Muscle layer of colon (tissue), 2 donors: Measurements from ENCODE around the gene TBC1D16.
"Not testable (repeated sequence)": the region's sequence is repeated elsewhere in the genome, so short reads cannot be mapped to it uniquely, and the experiment has no call there.

Experiments used
- H3K27ac ChIP-seq: one replicate; pipeline ENCODE4 v1.7.0; 2013; ENCODE audit warnings: low read depth, mild to moderate bottlenecking, low read length, moderate library complexity
- H3K27me3 ChIP-seq, 2 donors: one replicate each; pipeline ENCODE4 v1.7.0; 2013; ENCODE audit warnings: low read length in 2 of 2, mild to moderate bottlenecking in 2 of 2; ENCODE audit not compliant: insufficient read depth in 2 of 2, control insufficient read depth in 1 of 2
- H3K36me3 ChIP-seq: one replicate; pipeline ENCODE4 v1.7.0; 2013; ENCODE audit warnings: mild to moderate bottlenecking, low read length; ENCODE audit not compliant: insufficient read depth
- H3K4me1 ChIP-seq: one replicate; pipeline ENCODE4 v1.7.0; 2013; ENCODE audit warnings: mild to moderate bottlenecking, low read length; ENCODE audit not compliant: insufficient read depth
- H3K4me3 ChIP-seq, 2 donors: one replicate each; pipeline ENCODE4 v1.7.0; 2013; ENCODE audit warnings: low read length in 2 of 2, low read depth in 1 of 2, mild to moderate bottlenecking in 1 of 2, moderate library complexity in 1 of 2
- H3K9ac ChIP-seq: one replicate; pipeline ENCODE4 v1.7.0; 2013; ENCODE audit warnings: low read length
- H3K9me3 ChIP-seq: one replicate; pipeline ENCODE4 v1.7.0; 2013; ENCODE audit warnings: mild to moderate bottlenecking, low read length
- donor health status: abdominal sarcoma.
- donor health status: Adenocarcinoma of cecum.

The TBC1D16 gene

DNA sequence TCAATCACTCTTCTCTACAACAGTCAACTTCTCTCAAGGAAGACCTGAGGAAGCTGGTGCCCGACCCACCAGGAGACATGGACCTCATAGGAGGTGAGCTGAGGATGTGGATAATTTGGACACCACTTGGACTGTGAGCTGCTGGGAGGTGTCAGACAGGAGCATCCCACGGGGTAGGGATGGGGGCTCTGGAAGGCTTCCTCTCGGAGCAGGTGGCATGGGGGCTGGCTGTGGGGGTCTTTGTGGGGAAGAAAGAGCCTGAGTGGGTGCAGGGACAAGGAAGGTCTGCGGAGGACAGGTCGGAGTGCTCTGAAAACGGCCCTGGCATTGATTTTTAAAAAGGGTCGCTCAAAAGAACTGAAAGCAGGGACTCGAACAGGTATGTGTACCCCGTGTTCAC, 64.0 kb downstream of the TBC1D16 start:
- Histone ChIP-seq H3K27ac (no peak overlapping the region), H3K36me3 (no peaks in the 10 kb centered on the region), H3K9me3 (no peaks in the 10 kb centered on the region), H3K4me1 (no peaks in the 10 kb centered on the region), H3K27me3 (no peaks in the 10 kb centered on the region), H3K9ac (no peak overlapping the region), H3K4me3 (no peak overlapping the region)

- H3K36me3 ChIP-seq: no peaks in the 10 kb centered on the region
- no peak overlapping the region for H3K4me3 ChIP-seq
- H3K9ac ChIP-seq: no peak overlapping the region
- no peaks in the 10 kb centered on the region for H3K9me3 ChIP-seq
- H3K27ac ChIP-seq: no peak overlapping the region
- no peaks in the 10 kb centered on the region for H3K4me1 ChIP-seq
- no peaks in the 10 kb centered on the region for H3K27me3 ChIP-seq
These were observed 65.0 kb downstream of the TBC1D16 start for GRCh38 chr17:79970576-79971068.

DNA sequence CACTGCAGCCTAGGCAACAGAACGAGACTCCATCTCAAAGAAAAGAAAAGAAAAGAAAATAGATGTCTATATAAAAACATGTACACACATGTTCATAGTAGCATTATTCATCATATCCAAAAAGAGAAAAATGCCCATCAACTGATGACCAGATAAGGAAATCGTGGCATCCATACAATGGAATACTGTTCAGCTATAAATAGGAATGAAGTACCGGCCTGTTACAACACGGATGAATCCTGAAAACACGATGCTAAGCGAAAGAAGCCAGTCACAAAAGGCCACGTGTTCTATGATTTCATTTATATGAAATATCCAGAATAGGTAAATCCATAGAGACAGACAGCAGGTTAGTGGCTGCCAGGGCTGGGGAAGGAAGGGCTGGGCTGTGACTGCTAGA, 65.8 kb downstream of the TBC1D16 start:
- no peaks in the 10 kb centered on the region for H3K9me3 ChIP-seq
- H3K9ac ChIP-seq: no peak overlapping the region
- H3K4me1 ChIP-seq: no peaks in the 10 kb centered on the region
- no peak overlapping the region for H3K27ac ChIP-seq
- H3K36me3 ChIP-seq: no peaks in the 10 kb centered on the region
- H3K4me3 ChIP-seq: no peak overlapping the region
- no peaks in the 10 kb centered on the region for H3K27me3 ChIP-seq

DNA sequence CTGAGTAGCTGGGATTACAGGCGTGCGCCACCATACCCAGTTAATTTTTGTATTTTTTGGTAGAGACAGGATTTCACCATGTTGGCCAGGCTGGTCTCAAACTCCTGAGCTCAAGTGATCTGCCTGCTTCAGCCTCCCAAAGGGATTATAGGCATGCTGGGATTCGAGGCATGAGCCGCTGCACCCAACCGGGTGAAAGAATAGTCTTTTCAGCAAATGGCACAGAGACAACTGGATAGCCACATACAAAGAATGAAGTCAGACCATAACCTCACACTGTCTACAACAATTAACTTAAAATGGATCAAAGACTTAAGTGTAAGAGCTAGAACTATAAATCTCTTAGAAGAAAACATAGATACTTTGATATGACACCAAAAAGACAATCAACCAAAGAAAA, 67.6 kb downstream of the TBC1D16 start:
- no peaks in the 10 kb centered on the region for H3K27me3 ChIP-seq
- H3K9me3 ChIP-seq: no peaks in the 10 kb centered on the region
- H3K4me3 ChIP-seq: no peak overlapping the region
- no peak overlapping the region for H3K27ac ChIP-seq
- H3K36me3 ChIP-seq: no peaks in the 10 kb centered on the region
- H3K4me1 ChIP-seq: no peaks in the 10 kb centered on the region
- H3K9ac ChIP-seq: no peak overlapping the region

GRCh38 chr17:79966681-79967080, 69.0 kb downstream of the TBC1D16 start:
- Histone ChIP-seq H3K4me1 (no peaks in the 10 kb centered on the region), H3K27ac (no peak overlapping the region), H3K9ac (no peak overlapping the region), H3K36me3 (no peaks in the 10 kb centered on the region), H3K9me3 (no peaks in the 10 kb centered on the region), H3K4me3 (no peak overlapping the region), H3K27me3 (no peaks in the 10 kb centered on the region)

DNA sequence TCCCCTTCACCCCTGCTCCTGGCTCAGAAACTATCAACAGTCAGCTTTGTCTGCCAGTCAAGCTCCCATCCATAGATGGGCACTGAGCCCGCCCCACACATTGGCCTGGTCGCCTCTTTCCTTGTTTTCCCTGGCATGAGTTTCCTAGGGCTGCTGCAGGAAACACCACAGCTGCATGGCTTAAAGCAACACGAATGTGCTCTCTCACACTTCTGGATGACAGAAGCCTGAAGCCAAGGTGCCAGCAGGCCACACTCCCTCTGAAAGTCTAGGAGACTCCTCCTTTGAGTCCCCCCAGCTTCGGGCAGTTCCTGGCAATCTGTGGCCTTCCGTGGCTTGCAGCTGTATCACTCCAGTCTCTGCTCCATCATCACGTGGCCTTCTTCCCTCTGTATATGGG, 69.9 kb downstream of the TBC1D16 start:
- no peak overlapping the region for H3K27ac ChIP-seq
- H3K36me3 ChIP-seq: no peaks in the 10 kb centered on the region
- no peaks in the 10 kb centered on the region for H3K4me1 ChIP-seq
- no peak overlapping the region for H3K9ac ChIP-seq
- H3K9me3 ChIP-seq: no peaks in the 10 kb centered on the region
- H3K4me3 ChIP-seq: no peak overlapping the region
- no peaks in the 10 kb centered on the region for H3K27me3 ChIP-seq

- not testable (repeated sequence) for H3K27me3 ChIP-seq, H3K4me3 ChIP-seq, H3K9ac ChIP-seq, H3K9me3 ChIP-seq, H3K27ac ChIP-seq, H3K36me3 ChIP-seq, H3K4me1 ChIP-seq
These were observed 73.2 kb downstream of the TBC1D16 start for GRCh38 chr17:79962467-79962866.

DNA sequence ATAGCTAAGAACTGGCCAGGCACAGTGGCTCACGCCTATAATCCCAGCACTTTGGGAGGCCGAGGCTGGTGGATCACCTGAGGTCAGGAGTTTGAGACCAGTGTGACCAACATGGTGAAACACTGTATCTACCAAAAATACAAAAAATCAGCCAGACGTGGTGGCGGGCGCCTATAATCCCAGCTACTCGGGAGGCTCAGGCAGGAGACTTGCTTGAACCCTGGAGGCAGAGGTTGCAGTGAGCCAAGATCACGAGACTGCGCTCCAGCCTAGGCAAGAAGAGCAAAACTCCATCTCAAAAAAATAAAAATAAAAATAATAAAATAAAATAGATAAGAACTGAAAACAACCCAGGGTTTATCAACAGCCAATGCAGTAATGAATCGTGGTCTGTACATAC, 74.1 kb downstream of the TBC1D16 start:
- H3K4me3 ChIP-seq, H3K9ac ChIP-seq, H3K27ac ChIP-seq, H3K4me1 ChIP-seq, H3K9me3 ChIP-seq, H3K27me3 ChIP-seq, H3K36me3 ChIP-seq: not testable (repeated sequence)

- Histone ChIP-seq H3K4me1 (no peaks in the 10 kb centered on the region), H3K9ac (no peak overlapping the region), H3K27ac (no peak overlapping the region), H3K9me3 (no peaks in the 10 kb centered on the region), H3K36me3 (no peaks in the 10 kb centered on the region), H3K27me3 (no peaks in the 10 kb centered on the region), H3K4me3 (no peak overlapping the region)
These were observed 74.7 kb downstream of the TBC1D16 start for GRCh38 chr17:79960788-79961522.

DNA sequence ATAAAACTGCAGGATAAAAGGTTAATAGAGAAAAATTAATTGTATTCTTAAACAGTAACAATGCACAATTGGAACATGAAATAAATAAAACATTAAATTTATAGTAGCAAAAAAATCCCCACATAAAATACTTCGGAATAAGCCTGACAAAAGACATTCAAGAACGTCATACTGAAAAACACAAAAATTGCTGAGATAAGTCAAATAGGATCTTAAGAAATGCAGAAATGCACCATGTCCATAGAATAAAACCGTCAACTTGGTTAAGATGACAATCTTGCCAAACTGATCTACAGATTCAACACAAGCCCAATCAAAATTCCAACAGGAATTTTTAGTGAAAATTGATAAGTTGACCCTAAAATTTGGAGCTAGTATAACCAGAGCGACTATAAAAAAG, 76.6 kb downstream of the TBC1D16 start:
- no peaks in the 10 kb centered on the region for H3K4me1 ChIP-seq
- H3K9ac ChIP-seq: no peak overlapping the region
- H3K9me3 ChIP-seq: no peaks in the 10 kb centered on the region
- H3K27me3 ChIP-seq: no peaks in the 10 kb centered on the region
- H3K27ac ChIP-seq: no peak overlapping the region
- no peak overlapping the region for H3K4me3 ChIP-seq
- H3K36me3 ChIP-seq: no peaks in the 10 kb centered on the region

- Histone ChIP-seq H3K4me1 (peaks cover 7% of the 10 kb centered on the region), H3K4me3 (no peak overlapping the region), H3K36me3 (no peaks in the 10 kb centered on the region)
These were observed 78.8 kb downstream of the TBC1D16 start for GRCh38 chr17:79956853-79957252.

GRCh38 chr17:79956441-79956735, 79.3 kb downstream of the TBC1D16 start:
- H3K27me3 ChIP-seq, H3K36me3 ChIP-seq, H3K4me3 ChIP-seq, H3K9me3 ChIP-seq, H3K27ac ChIP-seq, H3K9ac ChIP-seq: not testable (repeated sequence)
- peaks cover 12% of the 10 kb centered on the region for H3K4me1 ChIP-seq

More at GRCh38 chr17:79956853-79957252, 78.8 kb downstream of the TBC1D16 start:
- H3K9ac ChIP-seq: no peak overlapping the region
- H3K27me3 ChIP-seq: no peaks in the 10 kb centered on the region
- no peaks in the 10 kb centered on the region for H3K9me3 ChIP-seq
- no peak overlapping the region for H3K27ac ChIP-seq
